Omental fat pad (tissue), 4 donors: ENCODE results near the gene PTPRK. TPM values are rescaled to one million over a fixed set of nuclear protein-coding genes. Genes with fewer than 3 reads are reported as not detected.

Source experiments
- ATAC-seq: fragments of 150-250 bp; one replicate; pipeline ENCODE4 v1.9.1; 2016; ENCODE audit warnings: mild to moderate bottlenecking, moderate library complexity; ENCODE audit not compliant: low FRiP score
- DNase-seq: peaks from one replicate; pipeline ENCODE4 v3.0.0-alpha.2; 2019; ENCODE audit warnings: low spot score
- total RNA-seq, 4 donors: library from RNA; depleted of rRNA; stranded (reverse); fragments of >200 nt; gene quantifications; one replicate each; pipeline ENCODE4 v1.1.0, GENCODE V29; 2016
- TF ChIP-seq, protein P1 (sequence below), 3 donors: fragments of 450-650 bp; IDR thresholded peaks; one replicate each; pipeline ENCODE4 v1.5.1; 2016 to 2017; ENCODE audit warnings: antibody characterized with exemption in 3 of 3, mild to moderate bottlenecking in 3 of 3, moderate library complexity in 2 of 3

The PTPRK gene
- total RNA-seq, 4 donors from 2014 or later = 16.2 to 32.6 (median 20.9) TPM

DNA sequence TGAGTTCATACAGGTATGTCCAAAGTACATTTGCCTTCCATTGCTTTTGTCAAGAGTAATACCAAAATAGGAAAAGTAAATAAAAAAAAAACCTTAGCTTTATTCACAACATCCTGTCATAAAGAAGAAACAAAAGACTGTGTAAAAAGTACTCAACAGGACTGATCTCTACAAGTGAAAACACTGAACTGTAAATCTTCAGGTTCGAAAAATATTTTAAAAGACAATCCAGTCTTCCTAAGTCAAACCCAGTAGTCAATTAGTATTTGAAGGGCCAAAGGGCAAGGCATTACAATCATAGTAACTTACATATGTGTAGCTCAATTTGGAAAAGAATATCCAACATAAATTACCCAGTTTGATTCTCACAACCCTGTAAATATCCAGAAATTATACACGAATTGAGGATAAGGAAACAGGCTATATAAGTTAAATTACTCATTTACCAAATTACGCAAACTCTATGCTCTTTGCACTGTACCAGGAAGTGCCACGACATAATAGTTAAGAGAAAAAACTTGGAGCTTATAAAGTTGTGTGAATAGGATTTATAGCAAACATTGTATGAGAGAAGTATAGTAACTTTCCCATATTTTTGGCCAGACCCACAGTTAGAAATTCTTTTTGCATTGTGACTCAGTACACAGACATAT lies 21.2 kb downstream of the PTPRK start:
- TF ChIP-seq, protein P1, sequence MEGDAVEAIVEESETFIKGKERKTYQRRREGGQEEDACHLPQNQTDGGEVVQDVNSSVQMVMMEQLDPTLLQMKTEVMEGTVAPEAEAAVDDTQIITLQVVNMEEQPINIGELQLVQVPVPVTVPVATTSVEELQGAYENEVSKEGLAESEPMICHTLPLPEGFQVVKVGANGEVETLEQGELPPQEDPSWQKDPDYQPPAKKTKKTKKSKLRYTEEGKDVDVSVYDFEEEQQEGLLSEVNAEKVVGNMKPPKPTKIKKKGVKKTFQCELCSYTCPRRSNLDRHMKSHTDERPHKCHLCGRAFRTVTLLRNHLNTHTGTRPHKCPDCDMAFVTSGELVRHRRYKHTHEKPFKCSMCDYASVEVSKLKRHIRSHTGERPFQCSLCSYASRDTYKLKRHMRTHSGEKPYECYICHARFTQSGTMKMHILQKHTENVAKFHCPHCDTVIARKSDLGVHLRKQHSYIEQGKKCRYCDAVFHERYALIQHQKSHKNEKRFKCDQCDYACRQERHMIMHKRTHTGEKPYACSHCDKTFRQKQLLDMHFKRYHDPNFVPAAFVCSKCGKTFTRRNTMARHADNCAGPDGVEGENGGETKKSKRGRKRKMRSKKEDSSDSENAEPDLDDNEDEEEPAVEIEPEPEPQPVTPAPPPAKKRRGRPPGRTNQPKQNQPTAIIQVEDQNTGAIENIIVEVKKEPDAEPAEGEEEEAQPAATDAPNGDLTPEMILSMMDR (IDR thresholded peaks at IDR 0.05) = no peak
- DNase-seq = no peak
- no peak for ATAC-seq

DNA sequence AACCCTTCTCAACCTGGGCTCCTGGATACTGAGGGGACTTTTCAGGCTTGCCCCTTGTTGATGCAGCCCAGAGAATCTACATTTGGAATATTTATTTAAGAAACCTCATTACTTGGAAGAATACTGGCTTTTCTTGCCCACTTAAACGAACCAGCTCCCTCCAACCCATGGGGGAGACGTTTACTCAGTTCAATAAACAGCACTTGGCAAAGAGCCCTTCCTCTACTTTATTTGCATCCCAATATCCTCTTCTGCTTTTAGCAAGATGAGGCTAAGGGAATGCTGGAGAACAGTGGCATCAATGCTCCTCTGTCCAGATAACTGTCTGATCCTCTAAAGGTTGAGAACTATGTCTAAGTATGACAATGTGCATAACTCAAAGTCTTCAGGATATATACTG lies 22.2 kb downstream of the PTPRK start:
- no peak for DNase-seq
- TF ChIP-seq, protein P1 (IDR thresholded peaks at IDR 0.05) = no peak
- no peak for ATAC-seq

DNA sequence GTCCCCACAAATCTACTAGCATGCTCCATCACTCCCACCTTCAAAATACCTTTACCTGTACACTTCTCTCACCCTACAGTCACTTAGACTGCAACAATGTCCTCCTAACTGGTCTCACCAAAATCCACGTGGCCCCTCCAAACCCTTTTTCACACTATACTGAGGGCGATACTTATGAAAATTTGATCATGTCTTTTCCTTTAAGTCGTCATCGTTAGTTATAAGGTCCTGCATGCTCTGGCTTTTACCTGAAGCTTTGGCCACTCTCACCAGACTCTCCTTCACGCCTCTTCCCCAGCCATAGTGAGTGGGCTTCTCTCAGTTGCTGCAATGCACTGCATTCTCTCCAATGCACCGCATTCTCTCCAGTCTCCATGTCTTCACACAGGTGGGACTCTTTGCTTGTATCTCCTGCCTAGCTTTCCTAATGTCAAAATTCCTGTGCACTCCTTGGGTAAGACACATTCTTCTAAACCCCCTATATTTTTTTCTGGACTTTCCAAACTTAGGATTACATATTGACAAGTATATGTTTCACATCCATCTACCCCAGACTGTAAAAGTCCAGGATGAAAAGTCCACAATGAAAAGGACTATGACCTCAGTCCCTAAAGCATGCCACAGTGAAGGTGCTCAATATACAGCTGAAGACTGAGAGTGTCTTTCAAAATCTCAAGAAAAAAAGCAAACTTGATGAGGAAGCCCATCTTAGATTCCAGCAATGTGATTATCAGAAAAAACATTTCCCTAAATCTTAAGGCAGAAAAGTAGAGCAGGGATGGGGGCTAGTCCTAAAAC lies 24.7 kb downstream of the PTPRK start:
- ATAC-seq = no peak
- TF ChIP-seq, protein P1 (IDR thresholded peaks at IDR 0.05) = no peak
- DNase-seq = no peak

DNA sequence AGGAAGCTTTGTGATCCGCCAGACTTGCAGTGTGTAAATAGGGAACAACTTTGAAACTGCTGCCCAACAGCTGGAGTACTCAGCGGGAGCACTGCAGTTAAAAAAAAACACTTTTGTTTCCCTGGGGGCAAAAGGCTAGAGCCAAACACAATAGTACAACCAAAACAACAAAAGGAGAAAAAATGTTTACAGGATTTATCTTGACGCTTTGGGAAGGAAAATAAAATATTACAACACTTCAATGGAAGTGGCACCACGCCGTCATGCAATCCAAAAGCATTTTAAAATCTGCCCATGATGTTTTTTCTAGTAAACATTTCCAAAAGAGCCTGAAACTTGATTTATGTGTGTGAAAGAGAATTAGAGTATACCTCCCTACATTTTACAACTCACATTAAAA lies 26.0 kb downstream of the PTPRK start:
- TF ChIP-seq, protein P1 (IDR thresholded peaks at IDR 0.05) = no peak
- ATAC-seq (no peak), DNase-seq (no peak)

DNA sequence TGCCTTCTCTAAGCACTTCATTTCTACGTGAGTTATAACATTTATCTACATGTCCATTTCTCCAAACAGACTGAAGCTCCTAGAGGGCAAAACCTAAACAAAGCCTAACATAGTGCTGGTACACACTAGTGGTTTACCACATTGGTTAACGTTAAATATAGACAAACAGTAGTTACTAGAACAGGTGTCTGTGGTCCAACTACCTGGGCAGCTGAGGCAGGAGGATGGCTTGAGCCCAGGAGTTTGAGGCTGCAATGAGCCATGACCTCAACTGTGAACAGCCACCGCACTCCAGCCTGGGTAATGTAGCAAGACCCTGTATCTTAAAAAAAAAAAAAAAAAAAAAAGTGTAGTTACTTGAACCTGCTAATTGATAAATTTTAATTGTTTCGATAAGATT lies 26.5 kb downstream of the PTPRK start:
- no peak for ATAC-seq
- TF ChIP-seq, protein P1 (IDR thresholded peaks at IDR 0.05) = no peak
- no peak for DNase-seq

DNA sequence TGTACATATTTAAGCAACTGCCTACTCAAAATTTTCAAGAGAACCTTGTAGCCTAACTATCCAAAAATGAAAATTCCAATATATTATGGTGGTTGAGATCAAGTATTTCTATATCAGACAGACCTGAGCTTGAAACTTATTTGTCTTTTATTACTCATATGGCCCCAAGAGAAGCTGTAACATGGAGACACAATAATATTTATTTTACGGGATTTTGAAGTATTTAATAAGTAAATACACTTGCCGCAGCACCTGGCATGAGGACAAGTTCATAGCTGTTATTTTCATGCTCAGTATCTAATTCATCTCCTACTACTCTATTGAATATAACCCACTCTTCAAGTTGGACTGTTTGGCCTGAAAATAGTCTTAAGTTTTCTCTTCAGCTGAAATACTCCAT lies 28.0 kb downstream of the PTPRK start:
- ATAC-seq (no peak), DNase-seq (no peak)
- TF ChIP-seq, protein P1 (IDR thresholded peaks at IDR 0.05) = no peak
